Measurements from ENCODE around the gene MMP17.

- TF ChIP-seq EZH2 (IDR thresholded peaks at IDR 0.05; ENCODE audit: borderline replicate concordance) (peak; percentile 55), CTCF (IDR thresholded peaks at IDR 0.05; ENCODE audit: poor library complexity) (no peak)
Observed at GRCh38 chr12:131828671-131829355, 620 bp downstream of the MMP17 start.
